ENCODE results near the gene CYP11A1.
A peak's percentile ranks its signal among the peaks of the same experiment; 100 is the strongest.

CYP11A1 gene

DNA sequence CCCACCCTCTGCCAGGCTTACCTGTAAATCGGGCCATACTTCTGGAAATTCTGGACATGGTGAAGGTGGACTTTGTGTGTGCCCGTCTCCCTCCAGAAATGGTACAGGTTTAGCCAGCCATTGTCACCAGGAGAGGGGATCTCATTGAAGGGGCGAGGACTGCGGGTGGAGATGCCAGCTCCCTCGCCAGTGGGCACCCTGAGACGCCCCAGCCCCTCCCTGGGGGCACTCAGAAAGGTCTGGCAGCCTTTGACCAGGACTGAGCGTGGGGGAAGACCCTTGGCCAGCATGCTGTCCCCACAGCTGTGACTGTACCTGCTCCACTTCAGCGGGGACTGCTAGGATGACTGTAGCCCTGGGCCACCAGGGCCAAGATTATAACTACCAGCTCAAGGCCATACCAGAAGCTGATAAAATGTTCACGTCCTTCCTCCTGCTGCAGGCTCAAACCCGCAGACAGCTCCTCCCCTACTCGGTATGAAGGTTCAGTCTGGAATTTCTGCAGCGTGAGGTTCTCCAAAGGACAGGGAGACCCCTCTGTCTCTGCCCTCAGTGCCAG, at the start of gene CYP11A1:
CYP11A1 (minus strand) TSS at position 351 of the 559 bp plus-strand sequence; CDS start at position 290, 61 bp downstream.
- no peak for DNase-seq (ENCODE audit: low spot score)

DNA sequence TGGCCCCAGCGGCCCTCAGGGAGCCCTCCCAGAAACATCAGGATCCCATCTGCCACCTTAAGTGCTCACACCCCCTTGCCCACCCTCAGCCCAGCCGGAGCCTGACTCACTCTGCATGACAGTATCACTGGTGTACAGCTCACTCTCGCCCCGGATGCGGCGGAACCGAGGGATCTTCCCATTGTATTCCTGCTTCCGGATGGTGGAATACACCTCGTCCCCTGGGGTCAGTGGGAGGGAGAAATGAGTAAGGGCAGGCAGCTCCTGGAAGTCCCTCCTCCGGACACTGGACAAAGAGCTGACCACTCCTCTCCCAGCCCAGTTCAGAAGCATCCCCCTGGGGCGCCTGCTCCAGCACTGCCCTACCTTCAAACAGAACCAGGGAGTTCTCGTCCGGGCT, 49.8 kb upstream of the CYP11A1 start:
- no peak for DNase-seq (ENCODE audit: low spot score)

DNA sequence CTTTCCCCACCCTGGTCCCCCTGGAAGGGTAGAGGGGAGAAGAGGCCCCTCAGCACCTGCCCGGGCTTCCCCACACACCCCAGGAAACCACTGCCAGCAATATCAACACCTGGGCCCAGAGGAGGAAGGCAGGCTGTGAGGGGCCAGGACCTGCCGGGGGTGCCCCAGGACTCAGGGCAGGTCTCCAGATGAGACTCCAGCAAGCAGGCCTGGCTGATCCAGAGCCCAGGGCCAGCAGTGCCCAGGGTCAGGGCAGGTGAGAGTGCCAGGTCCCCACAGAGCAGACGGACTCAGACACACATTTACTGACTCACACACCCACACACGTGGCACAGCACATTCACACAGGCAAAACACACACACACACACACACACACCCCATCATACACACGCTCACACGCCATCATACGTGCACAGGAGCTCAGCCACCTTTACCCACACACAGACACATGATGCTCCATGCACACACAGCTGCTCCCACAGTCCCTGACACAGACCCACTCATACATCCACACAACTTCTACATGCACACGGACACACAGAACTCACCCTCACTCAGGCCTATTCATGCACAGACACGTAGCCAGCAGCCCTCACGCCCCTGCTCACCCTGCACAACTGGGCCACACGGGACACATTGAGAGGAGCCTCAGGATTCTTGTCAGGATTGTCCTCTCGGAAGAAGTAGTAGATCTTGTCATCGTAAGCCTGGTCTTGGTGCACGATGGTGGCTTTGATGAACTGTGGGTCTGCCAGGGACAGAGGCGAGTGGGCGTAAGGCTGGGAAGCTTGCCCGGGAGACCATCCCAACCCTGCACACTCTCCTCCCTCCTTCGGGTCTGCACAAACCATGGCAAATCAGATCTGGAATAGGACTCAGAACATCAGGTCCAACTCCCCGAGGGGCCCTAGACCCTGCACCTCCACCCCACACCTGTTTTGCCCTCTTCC, 48.8 kb upstream of the CYP11A1 start:
- DNase-seq (ENCODE audit: low spot score): no peak

DNA sequence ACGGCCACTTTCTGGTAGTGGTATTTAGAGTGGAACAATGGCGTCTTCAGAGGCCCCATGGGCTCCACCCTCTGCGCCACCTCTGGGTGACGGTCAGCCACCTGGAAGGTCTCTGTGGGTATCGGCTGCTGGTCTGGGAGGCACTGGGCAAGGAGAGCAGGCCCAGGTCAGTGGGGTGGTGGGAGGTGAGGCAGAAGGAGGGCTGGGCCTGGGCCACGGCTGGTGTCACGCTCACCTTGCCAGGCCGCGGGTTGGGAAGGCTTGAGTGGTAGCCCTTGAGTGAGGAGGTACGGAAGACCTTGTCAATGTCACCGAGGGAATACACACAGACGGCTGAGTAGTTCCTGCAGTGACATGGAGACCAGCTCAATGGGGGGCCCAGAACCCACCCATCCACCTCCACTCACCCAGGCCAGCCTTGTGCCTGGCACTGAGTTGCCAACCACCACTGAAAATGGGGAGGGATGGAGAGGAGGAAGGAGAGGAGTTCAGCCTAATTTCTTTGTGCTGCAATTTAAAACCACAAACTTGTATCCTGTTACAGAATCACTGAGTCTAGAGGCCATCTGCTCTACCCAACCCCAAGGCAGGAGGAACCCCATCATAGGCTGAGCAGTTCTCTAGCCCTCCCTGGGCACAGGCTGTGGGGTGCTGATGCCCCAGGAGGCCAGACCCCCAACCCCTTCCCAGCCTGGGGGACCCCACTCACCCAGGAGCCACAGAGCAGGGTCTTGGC, 47.3 kb upstream of the CYP11A1 start:
- no peak for DNase-seq (ENCODE audit: low spot score)

DNA sequence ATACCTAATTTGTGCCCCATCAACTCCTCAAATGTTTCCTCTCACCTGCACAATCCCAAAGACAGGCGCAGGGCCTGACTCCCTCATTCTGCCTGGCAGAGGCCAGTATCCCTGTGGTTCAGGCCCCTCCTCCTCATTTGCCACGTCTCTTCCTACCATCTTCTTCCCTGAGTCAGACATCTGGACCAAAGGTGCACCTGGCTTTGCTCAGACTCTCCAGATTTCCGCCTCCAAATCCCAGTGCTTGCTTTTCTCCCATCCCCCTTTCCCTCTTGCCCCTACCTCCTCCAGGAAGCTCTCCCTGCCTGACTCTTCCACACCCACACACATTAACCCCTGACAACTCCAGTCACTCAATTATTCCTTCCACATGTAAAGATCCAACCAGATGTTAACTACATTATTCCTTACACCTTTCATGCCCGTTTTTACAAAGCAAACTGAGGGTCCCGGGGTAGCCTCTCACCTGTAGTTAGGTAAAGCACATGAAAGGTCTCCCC, 46.7 kb upstream of the CYP11A1 start:
- no peak for DNase-seq (ENCODE audit: low spot score)

DNA sequence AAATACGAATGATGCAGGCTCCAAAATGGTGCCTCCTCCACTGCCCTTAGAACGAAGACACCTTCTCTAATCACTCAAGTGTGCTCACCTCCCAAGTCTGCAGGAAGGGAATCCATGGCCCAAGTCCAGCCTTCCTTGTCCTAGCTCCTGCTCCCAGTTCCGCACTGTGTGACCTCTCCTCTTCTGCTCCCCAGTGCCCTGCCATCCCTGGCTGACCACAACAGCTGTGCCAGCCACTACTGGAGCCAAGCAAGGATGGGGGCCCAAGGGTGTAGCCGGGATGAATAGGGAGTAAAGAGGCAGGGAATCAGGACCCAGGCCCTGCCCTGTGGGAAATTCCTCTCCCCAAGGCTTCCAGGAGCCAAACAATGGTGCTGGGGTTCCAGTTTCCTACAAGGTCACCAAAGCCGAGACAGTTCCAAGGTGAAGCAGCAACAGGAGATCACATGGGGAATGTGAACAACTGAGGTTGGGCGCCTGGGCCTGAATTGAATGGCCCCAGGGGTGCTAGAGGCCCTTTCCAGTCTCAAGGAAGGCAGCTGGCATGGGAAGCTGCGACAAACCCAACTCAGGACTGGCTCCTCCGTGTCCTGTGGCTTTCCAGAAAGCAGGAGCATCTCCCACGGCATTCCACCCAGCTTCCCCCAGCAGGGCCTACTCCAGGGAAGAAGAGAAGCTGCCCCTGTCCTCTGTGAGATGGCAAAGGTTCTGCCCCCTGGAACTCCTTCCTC, 46.1 kb upstream of the CYP11A1 start:
- DNase-seq (ENCODE audit: low spot score): no peak

DNA sequence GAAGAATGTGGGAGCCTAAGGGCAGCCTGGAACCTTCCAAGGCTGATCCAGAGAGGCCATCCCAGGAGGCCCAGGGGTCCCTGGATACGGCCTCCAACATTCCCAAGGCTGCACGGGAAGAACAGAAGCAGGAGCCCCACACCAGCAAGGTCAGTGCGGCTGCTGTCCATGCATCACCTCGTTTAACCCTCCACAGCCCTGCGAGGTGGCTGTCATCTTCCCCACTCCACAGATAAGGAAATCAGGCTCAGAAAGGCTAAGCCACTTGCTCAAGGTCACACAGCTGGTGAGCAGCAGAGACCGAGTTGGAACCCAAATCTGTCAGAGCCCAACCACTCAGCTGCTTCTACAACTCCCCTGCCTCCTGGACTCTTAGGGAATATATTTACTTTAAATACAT, 44.7 kb upstream of the CYP11A1 start:
- DNase-seq (ENCODE audit: low spot score): no peak

DNA sequence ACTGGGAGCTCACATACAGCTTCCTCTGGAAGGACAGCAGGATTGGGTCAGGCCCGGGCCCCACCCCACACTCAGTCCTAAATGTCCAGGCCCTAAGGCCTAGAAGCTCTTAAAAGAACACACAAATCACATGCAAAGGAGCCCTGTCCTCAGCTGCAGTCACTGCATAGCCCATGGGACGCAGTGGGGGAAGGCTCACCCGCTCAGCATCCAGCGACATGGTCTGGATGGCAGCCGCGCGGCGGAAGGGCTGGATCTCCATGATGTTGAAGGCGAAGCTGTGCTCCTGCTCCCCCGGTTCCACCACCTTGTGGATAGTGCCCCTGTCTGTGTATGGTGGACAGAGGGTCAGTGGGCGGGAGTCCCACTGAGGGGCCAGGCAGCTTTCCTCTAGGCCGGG, 44.2 kb upstream of the CYP11A1 start:
- DNase-seq (ENCODE audit: low spot score): no peak

DNA sequence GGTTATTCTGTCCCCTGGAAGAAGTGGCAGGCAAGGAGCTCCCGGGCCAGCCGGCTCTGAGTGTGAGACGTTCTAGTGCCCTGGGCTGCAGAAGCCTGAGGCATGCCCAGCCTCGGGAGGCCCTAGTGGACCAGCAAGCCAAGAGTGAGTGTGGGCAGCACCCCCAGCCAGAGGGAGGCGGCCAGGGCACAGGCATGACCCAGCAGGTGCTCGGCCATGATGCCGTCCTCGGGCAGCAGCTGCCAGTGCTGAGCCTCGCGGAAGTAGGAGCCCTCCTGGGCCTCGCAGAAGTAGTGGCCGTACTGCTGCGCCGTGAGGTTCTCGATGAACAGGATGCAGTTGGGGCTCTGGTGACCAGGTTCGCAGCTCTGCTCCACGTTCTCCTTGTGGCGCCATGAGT, 43.1 kb upstream of the CYP11A1 start:
- DNase-seq (ENCODE audit: low spot score): no peak

DNA sequence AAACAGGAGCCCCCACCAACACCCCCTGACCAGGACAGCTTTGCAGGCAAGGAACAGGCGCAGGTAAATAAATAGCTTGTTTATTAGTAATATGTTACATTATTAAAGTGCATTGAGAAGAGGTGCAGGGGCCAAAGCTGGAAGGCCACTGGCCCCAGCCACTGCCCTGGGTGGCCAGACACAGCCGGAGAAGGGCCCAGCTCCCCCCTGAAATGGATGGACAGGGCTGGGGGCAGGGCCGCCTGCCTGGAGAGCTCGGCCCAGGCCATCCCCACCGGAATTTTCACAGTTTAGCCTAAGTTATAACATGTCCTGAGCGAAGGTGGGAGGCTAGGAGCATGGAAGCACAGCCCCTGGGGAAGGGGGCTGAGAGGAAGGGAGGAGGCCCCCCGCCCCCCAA, 41.8 kb upstream of the CYP11A1 start:
- DNase-seq (ENCODE audit: low spot score): no peak

DNA sequence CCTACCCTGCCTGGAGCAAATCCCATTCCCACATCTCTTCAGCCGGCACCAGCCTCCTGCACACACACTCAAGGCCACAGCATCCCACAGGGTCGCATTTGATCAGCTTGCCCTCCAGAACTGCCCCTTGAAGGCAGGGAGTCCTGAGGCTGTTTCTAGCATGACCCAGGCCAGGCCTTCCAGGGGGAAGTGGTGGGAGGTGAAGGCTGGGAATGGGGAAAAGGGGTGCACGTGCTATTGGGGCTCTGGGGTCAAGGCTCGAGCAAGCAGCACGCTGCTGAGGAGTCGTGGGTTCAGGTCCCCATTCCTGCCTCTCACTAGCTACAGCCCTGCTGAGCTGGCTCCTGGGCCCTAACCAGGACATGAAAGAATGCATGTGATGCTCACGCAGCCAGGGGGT, 41.4 kb upstream of the CYP11A1 start:
- DNase-seq (ENCODE audit: low spot score): no peak

DNA sequence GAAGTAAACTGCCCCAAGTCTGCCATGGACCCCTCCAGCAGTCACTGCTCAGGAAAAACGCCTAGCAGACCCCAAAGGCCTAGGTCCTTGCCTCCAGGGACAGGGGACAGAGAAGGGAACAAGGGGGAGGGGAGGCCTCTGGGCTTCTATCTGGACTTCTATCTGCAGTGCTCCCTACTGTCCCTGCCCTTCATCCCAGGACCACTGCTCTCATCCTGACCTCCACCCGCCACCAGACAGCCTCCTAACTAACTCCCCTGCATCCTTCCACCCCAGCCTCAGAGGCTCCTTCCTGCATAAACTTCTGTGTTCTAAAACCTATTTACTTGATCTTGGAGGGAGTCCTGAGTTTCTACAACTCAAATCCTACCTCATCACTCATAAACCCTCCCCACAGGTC, 40.9 kb upstream of the CYP11A1 start:
- DNase-seq (ENCODE audit: low spot score): no peak

DNA sequence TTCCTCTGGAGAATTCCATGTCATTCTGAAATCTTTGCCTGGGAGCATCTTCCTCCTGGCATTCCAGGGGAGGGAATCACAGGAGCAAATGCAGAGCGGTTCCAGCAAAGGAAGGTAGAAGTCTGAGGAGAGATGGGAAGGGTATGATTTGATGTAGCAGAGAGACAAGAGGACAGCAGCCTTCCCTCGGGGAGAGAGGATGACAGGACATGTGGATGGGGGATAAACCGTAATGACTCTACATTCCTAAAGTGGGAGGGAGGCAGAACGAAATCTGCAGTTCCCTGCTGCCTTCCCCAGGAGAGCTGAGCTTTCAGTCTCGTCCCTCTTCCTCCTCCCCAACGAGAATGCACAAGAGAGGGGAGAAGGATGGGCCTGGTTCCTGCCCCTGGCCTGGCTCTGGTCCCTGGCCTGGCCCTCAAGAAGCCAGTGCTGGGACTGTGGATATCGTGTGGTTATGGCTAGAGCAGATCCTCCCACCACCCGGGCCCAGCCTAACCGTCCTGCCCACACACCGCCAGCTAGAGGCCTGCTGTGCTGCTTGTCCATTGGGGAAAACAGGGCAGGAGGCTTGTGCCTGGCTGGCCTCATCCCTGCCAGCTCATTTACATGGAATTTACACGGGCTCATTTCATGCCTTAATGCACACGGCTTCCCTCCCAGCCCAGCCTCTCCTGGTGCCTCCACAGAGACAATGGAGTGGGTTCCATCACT, 39.7 kb upstream of the CYP11A1 start:
- DNase-seq (ENCODE audit: low spot score): no peak

DNA sequence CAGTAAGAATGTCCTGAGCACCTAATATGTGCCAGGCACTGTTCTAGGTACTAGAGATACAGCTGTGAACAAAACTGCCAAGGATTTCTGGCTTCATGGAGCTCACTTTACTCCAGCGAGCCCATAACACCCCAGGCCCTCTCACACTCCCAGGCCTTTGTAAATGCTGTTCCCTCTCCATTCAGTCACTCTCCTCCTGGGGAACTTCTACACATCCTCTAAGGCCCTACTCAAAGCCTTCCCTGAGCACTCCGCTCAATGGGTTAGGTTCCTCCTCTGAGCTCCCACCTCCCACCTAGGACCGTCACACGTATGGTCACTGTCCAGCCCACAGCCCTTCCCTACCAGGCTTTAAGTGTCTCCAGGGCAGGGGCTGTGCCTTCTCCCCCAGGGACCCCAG, 39.1 kb upstream of the CYP11A1 start:
- DNase-seq (ENCODE audit: low spot score): no peak

DNA sequence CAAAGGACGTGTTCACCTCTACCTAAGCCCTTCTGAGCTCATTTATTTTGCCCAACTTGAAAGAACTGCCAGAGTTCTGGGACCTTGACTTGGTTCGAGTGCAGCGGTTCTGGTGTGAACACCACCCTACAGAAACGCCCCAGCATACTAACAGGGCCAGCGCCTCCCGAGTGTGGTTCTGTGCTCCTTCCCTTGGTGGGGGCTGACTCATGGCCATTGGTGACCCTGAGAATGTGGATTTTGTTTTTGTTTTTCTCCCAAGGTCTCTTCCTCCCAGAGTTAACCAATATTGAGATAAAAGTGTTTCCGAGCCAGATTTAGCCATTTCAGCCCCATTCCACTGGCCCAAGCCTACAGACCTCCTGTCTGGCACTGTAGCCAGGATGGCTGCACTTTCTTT, 38.4 kb upstream of the CYP11A1 start:
- DNase-seq (ENCODE audit: low spot score): no peak

DNA sequence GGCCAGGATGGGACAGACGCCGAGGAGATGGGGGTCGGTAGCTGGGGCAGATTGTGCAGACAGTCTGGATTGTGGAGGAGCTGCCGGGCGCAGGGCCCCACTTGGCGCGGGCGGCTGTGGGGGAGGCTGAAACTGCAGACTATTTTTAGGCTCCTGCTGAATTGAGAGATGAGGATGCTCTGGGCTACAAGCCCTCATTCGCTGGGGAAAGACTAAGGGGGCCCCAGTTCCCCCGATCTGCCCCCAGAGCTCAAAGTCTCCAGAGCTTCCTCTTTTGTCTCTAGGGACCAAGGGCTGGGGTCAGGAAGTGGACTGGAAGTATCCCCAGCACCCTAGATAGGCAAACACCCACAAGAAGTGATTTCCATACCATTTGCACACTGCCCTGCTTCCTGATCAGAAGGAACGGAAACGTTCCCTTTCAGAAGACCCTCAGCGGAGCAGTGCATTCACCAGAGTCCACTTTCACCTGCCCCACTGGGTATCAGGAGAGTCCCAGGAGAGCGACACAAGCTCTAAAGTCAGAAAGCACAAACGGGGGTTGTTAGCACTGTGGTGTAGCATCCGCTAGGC, 36.6 kb upstream of the CYP11A1 start:
- DNase-seq (ENCODE audit: low spot score): no peak

DNA sequence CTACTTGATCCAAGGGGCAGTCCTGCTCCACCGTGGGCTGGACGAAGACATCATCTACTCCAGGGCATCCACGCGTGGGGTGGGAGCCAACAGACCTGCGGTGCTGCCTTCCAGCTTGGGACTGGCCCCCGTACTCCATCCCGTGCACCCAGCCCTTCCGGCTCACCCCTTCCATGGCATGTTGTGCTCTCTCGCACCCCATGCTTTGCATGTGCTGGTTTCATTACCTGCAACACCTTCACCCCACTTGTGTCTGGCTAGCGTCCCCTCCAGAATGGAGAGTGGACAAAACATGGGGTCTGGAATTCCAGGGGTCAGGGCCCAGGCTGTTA, 36.1 kb upstream of the CYP11A1 start:
- DNase-seq (ENCODE audit: low spot score): no peak

DNA sequence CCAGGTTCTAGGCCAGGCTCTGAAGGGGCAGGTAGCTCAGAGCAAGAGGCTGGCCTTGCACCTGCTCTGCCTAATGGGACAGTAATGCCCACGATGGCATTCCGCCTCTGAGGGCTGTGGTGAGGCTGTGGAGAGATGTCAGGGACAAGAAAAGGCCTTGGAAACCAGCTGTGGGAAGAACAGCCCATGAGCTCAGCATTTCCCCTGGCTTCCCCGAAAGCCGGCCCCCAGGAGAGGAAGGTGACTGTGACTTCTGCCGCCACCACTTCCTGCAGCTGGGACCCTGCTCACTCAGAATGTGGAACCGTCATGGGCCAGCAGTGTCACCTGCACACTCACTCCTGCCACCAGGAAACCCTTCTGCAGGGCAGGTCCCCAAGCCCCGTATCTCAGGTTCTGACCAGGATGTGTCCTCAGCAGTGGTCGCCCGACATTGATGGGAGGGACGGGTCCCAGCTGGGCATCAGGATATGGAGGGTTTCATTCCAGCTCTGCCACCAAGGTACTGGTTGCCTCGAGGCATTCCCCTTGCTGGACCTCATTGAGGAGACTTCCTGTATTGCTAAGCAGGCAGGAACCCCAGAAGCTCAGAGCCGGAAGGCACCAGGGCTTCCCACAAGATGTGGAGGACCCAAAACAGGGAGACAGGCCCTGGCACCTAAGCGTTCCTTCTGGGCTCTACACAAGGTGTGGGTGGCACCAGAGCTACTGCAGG, 35.6 kb upstream of the CYP11A1 start:
- peak; percentile 53 for DNase-seq (ENCODE audit: low spot score)

DNA sequence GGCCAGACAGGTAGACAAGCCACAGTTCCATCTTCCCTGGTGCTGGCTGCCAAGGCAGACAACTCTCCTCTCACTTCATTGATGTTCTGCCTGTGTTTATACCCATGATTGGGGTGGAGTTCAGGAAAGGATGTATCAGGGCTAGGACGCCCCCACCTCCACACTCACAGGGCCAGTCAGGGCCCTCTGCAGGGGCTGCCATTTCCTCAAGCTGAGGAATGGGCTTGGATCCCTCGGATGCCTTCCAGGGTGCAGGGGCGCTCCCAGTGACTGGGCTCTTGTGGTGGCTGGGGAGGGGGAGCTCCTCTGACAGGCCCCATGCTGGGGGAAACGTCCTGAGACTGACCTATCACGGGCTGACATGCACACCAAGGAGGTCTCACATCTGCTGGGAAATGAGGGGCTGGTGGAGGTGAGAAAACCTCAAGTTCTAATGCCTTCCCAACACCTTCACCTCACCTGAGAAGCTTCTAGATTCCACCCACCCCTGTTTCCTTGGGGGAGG, 34.9 kb upstream of the CYP11A1 start:
- no peak for DNase-seq (ENCODE audit: low spot score)
